Dendritic cell treated with granulocyte-macrophage colony-stimulating factor and Interleukin-4, amounts not matched to agents 40 ng/mL and 50 ng/mL, for 4 days (primary cell): ENCODE results near the gene PTGES.
"Not testable (repeated sequence)": the region's sequence is repeated elsewhere in the genome, so short reads cannot be mapped to it uniquely, and the experiment has no call there.

ENCODE experiments used
- H3K27ac Mint-ChIP-seq: one replicate; pipeline ENCODE4 v1.8.0; 2022; ENCODE audit warnings: mild to moderate bottlenecking, mixed read lengths
- H3K27me3 Mint-ChIP-seq: one replicate; pipeline ENCODE4 v1.8.0; 2022; ENCODE audit warnings: mild to moderate bottlenecking, mixed read lengths
- H3K36me3 Mint-ChIP-seq: one replicate; pipeline ENCODE4 v1.8.0; 2022; ENCODE audit warnings: low read depth, mixed read lengths
- H3K4me1 Mint-ChIP-seq: one replicate; pipeline ENCODE4 v1.8.0; 2022; ENCODE audit warnings: low read depth, mixed read lengths
- H3K4me3 Mint-ChIP-seq: one replicate; pipeline ENCODE4 v1.8.0; 2022; ENCODE audit warnings: mild to moderate bottlenecking, moderate library complexity, mixed read lengths
- H3K9me3 Mint-ChIP-seq: one replicate; pipeline ENCODE4 v1.8.0; 2022; ENCODE audit warnings: mixed read lengths
- intact Hi-C: fragments of 100-400 bp; cut with micrococcal nuclease; formaldehyde crosslinking; loops from one replicate; pipeline ENCODE4 v1.15.0; 2022

The PTGES gene

GRCh38 chr9:129777769-129778130 is 24.9 kb upstream of the PTGES start:
- intact Hi-C loops: no loop called here
- Mint-ChIP-seq H3K27me3 (peaks cover 7% of the 10 kb centered on the region), H3K4me1 (peaks cover 64% of the 10 kb centered on the region), H3K4me3 (no peak overlapping the region), H3K27ac (peak overlapping the region; percentile 78), H3K9me3 (no peaks in the 10 kb centered on the region), H3K36me3 (no peaks in the 10 kb centered on the region)

- H3K4me1 Mint-ChIP-seq: peaks cover 66% of the 10 kb centered on the region
- no peaks in the 10 kb centered on the region for H3K9me3 Mint-ChIP-seq
- peak overlapping the region; percentile 78 for H3K27ac Mint-ChIP-seq
- peaks cover 7% of the 10 kb centered on the region for H3K27me3 Mint-ChIP-seq
- H3K4me3 Mint-ChIP-seq: peak overlapping the region; percentile 42
- intact Hi-C loops: no loop called here
- no peaks in the 10 kb centered on the region for H3K36me3 Mint-ChIP-seq
These were observed 24.3 kb upstream of the PTGES start for GRCh38 chr9:129776938-129777768.

GRCh38 chr9:129776566-129776937 is 23.7 kb upstream of the PTGES start:
- Mint-ChIP-seq H3K4me1 (peaks cover 66% of the 10 kb centered on the region), H3K4me3 (no peak overlapping the region), H3K9me3 (no peaks in the 10 kb centered on the region), H3K27ac (peak overlapping the region; percentile 78), H3K36me3 (no peaks in the 10 kb centered on the region), H3K27me3 (peaks cover 7% of the 10 kb centered on the region)
- intact Hi-C loops: no loop called here

DNA sequence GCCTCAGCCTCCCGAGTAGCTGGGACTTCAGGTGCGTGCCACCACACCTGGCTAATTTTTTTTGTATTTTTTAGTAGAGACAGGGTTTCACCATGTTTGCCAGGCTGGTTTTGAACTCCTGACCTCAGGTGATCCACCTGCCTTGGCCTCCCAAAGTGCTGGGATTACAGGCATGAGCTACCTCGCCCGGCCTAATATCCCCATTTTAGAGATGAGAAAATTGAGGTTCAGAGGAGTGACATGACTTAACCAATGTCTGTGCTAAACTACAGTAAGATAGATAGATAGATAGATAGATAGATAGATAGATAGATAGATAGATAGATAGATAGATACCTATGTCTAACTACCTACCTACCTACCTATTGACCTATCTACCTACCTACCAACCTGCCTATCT is 23.3 kb upstream of the PTGES start:
- H3K4me3 Mint-ChIP-seq, H3K27ac Mint-ChIP-seq, H3K9me3 Mint-ChIP-seq, H3K36me3 Mint-ChIP-seq, H3K27me3 Mint-ChIP-seq, intact Hi-C loops: not testable (repeated sequence)
- peaks cover 66% of the 10 kb centered on the region for H3K4me1 Mint-ChIP-seq

DNA sequence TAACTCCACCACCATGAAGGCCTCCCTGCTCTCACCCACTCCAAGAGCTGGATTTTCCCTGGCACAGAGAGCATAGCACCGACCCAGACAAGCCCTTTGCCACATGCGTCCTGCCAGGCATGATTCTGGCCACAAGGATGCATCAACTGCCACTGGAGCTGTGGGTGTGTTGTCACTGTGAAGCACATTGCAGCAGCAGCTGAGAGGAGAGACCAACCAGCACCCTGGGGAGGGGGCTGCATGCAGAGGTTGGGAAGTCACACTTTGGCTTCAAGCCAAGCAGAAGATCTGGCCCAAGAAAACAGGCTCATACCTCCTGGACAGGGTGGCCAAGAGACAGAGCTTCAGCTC is 22.6 kb upstream of the PTGES start:
- intact Hi-C loops: no loop called here
- peaks cover 7% of the 10 kb centered on the region for H3K27me3 Mint-ChIP-seq
- H3K9me3 Mint-ChIP-seq: no peaks in the 10 kb centered on the region
- peaks cover 61% of the 10 kb centered on the region for H3K4me1 Mint-ChIP-seq
- H3K36me3 Mint-ChIP-seq: no peaks in the 10 kb centered on the region
- no peak overlapping the region for H3K4me3 Mint-ChIP-seq
- H3K27ac Mint-ChIP-seq: no peak overlapping the region

DNA sequence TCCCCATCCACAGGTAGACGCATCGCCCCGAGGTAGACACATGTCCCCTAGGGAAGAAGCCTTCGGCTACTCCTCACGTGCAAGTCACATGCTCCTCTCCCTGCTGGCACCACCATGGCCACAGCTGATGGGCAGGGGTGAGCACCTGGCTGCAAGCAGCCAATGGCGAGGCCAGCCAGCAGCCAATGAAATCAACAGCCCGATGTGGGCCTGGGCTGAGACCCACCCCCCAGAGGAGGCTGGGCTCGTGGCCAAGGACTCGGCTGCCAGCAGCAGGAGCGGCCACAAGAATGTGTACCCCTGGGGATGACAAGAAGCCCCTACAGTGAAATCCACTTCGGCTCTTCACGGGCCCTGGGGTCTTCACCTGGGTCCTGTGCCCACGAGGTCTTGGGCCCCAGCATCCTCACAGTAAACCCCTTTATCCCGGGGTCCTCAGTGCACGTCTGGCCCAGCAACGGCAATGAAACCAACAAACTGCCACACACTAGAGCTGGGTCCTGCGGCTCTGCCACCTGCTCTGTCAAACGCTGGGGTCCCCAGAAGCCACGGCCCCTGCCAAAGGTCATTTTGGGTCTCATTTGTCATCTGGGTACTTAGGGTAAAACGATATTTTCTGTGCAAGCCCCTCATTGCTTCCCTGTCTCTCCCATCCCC is 22.1 kb upstream of the PTGES start:
- Mint-ChIP-seq H3K9me3 (no peaks in the 10 kb centered on the region), H3K27me3 (peaks cover 7% of the 10 kb centered on the region), H3K27ac (no peak overlapping the region), H3K36me3 (no peaks in the 10 kb centered on the region), H3K4me1 (peaks cover 61% of the 10 kb centered on the region), H3K4me3 (no peak overlapping the region)
- intact Hi-C loops: no loop called here

GRCh38 chr9:129773262-129774048 is 20.6 kb upstream of the PTGES start:
- H3K27ac Mint-ChIP-seq: peak overlapping the region; percentile 62
- H3K27me3 Mint-ChIP-seq: peaks cover 4% of the 10 kb centered on the region
- intact Hi-C loops: no loop called here
- no peak overlapping the region for H3K4me3 Mint-ChIP-seq
- peaks cover 54% of the 10 kb centered on the region for H3K4me1 Mint-ChIP-seq
- H3K9me3 Mint-ChIP-seq: no peaks in the 10 kb centered on the region
- H3K36me3 Mint-ChIP-seq: no peaks in the 10 kb centered on the region

- Mint-ChIP-seq H3K9me3 (no peaks in the 10 kb centered on the region), H3K4me1 (peaks cover 32% of the 10 kb centered on the region), H3K4me3 (no peak overlapping the region), H3K36me3 (no peaks in the 10 kb centered on the region), H3K27ac (no peak overlapping the region), H3K27me3 (peaks cover 1% of the 10 kb centered on the region)
- intact Hi-C loops: no loop called here
These were observed 17.9 kb upstream of the PTGES start for GRCh38 chr9:129770741-129771140.

- intact Hi-C loops: no loop called here
- Mint-ChIP-seq H3K9me3 (no peaks in the 10 kb centered on the region), H3K4me1 (peaks cover 21% of the 10 kb centered on the region), H3K36me3 (no peaks in the 10 kb centered on the region), H3K4me3 (no peak overlapping the region), H3K27me3 (peaks cover 1% of the 10 kb centered on the region), H3K27ac (no peak overlapping the region)
These were observed 16.8 kb upstream of the PTGES start for GRCh38 chr9:129769669-129770068.

DNA sequence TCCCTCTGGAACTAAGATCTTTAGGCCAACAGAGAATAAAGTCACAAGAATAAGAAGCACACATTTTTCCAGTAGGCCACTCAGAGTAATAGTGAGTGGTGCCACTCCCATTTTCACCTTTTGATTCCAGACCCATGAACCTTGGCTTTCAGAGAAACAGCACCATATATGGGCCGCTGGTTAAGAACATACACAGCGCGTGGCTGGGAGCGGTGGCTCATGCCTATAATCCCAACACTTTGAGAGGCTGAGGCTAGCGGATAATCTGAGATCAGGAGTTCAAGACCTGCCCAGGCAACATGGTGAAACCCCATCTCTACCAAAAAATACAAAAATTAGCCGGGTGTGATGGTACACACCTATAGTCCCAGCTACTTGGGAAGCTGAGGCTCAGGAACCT is 15.6 kb upstream of the PTGES start:
- Mint-ChIP-seq H3K27me3 (no peaks in the 10 kb centered on the region), H3K27ac (peak overlapping the region; percentile 16), H3K4me1 (peaks cover 16% of the 10 kb centered on the region), H3K4me3 (no peak overlapping the region), H3K9me3 (no peaks in the 10 kb centered on the region), H3K36me3 (no peaks in the 10 kb centered on the region)
- intact Hi-C loops: no loop called here

GRCh38 chr9:129765764-129766317 is 13.0 kb upstream of the PTGES start:
- Mint-ChIP-seq H3K9me3 (no peaks in the 10 kb centered on the region), H3K4me1 (peaks cover 32% of the 10 kb centered on the region), H3K27ac (no peak overlapping the region), H3K4me3 (no peak overlapping the region), H3K27me3 (no peaks in the 10 kb centered on the region), H3K36me3 (no peaks in the 10 kb centered on the region)
- intact Hi-C loops: no loop called here

- no peak overlapping the region for H3K4me3 Mint-ChIP-seq
- H3K36me3 Mint-ChIP-seq: no peaks in the 10 kb centered on the region
- no peaks in the 10 kb centered on the region for H3K9me3 Mint-ChIP-seq
- H3K27me3 Mint-ChIP-seq: peaks cover 8% of the 10 kb centered on the region
- peak overlapping the region; percentile 68 for H3K27ac Mint-ChIP-seq
- intact Hi-C loops: no loop called here
- H3K4me1 Mint-ChIP-seq: peaks cover 38% of the 10 kb centered on the region
These were observed 10.4 kb upstream of the PTGES start for GRCh38 chr9:129762985-129763926.

DNA sequence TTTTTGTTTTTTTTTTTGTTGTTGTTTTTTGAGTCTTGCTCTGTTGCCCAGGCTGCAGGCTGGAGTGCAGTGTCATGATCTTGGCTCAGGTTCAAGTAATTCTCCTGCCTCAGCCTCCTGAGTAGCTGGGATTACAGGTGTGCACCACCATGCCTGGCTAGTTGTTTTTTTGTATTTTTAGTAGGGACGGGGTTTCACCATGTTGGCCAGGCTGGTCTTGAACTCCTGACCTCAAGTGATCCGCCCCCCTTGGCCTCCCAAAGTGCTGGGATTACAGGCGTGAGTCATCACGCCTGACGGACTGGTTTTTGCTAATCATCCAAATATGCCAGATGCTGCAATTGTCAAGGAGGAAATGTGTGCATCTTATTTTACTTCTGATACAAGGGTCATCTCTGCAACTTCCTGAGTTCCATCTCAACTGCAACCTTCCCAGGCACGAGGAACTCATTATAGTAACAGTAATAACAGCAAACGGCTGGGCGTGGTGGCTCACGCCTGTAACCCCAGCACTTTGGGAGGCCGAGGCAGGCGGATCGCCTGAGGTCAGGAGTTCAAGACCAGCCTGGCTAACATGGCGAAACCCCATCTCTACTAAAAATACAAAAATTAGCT is 9.6 kb upstream of the PTGES start:
- peak overlapping the region; percentile 68 for H3K27ac Mint-ChIP-seq
- H3K9me3 Mint-ChIP-seq, H3K4me3 Mint-ChIP-seq, intact Hi-C loops, H3K36me3 Mint-ChIP-seq, H3K27me3 Mint-ChIP-seq: not testable (repeated sequence)
- peaks cover 46% of the 10 kb centered on the region for H3K4me1 Mint-ChIP-seq
